A673 (cell line): Measurements from ENCODE around the gene DGAT2. TPM values are rescaled to one million over a fixed set of nuclear protein-coding genes. Genes with fewer than 3 reads are reported as not detected.

Experiments used
- BruUV-seq: library from RNA; stranded (reverse); fragments of 400-500 nt; replicated peaks from 2 replicates; lab custom pipeline; 2021; lab: Mats Ljungman, UMichigan
- CTCF ChIA-PET: fragments of 300-600 bp; sonication (Branson Sonifier 250); formaldehyde crosslinking; loops from one replicate; lab custom pipeline; 2022; ENCODE audit warnings: antibody characterized with exemption; lab: Charles Lee
- POLR2A ChIA-PET: fragments of 300-600 bp; sonication (Branson Sonifier 250); formaldehyde crosslinking; loops from one replicate; lab custom pipeline; 2022; ENCODE audit warnings: antibody characterized with exemption; ENCODE audit not compliant: low non-redundant PET; lab: Charles Lee
- DNase-seq: peaks from one replicate; pipeline ENCODE4 v3.0.0-alpha.2; 2015; ENCODE audit warnings: low spot score
- H3K27ac ChIP-seq: fragments of 200-600 bp; sonication (generic); 2 replicates; pipeline ENCODE4 v1.5.1; 2016; ENCODE audit warnings: mixed run types, low read depth, mild to moderate bottlenecking, mixed read lengths, antibody characterized with exemption, low read length; ENCODE audit not compliant: poor library complexity, severe bottlenecking
- H3K27me3 ChIP-seq: fragments of 200-600 bp; sonication (generic); replicated peaks from 2 replicates; pipeline ENCODE4 v1.6.1; 2017; ENCODE audit warnings: mixed run types, low read depth, mild to moderate bottlenecking, mixed read lengths, antibody characterized with exemption, low read length; ENCODE audit not compliant: insufficient read depth, poor library complexity
- H3K36me3 ChIP-seq: fragments of 200-600 bp; sonication (generic); 2 replicates; pipeline ENCODE4 v1.6.1; 2016; ENCODE audit warnings: mixed run types, mild to moderate bottlenecking, mixed read lengths, antibody characterized with exemption, low read length; ENCODE audit not compliant: insufficient read depth, poor library complexity, severe bottlenecking
- H3K4me1 ChIP-seq: fragments of 200-600 bp; sonication (generic); 2 replicates; pipeline ENCODE4 v1.6.1; 2017; ENCODE audit warnings: mixed run types, mild to moderate bottlenecking, mixed read lengths, antibody characterized with exemption, low read length; ENCODE audit not compliant: insufficient read depth, poor library complexity, severe bottlenecking
- H3K4me3 ChIP-seq: fragments of 200-600 bp; sonication (generic); 2 replicates; pipeline ENCODE4 v1.5.1; 2016; ENCODE audit warnings: low read depth, mixed run types, mild to moderate bottlenecking, mixed read lengths, low read length; ENCODE audit not compliant: poor library complexity, severe bottlenecking
- H3K9me3 ChIP-seq: fragments of 200-600 bp; sonication (generic); 2 replicates; pipeline ENCODE4 v1.6.1; 2016; ENCODE audit warnings: mixed run types, low read depth, mild to moderate bottlenecking, mixed read lengths, antibody characterized with exemption, low read length; ENCODE audit not compliant: poor library complexity, severe bottlenecking
- CTCF ChIP-seq: fragments of 300-800, 200-600 bp; sonication (generic); conservative IDR thresholded peaks from 2 replicates; pipeline ENCODE4 v1.5.1; 2017; ENCODE audit warnings: low read depth, mild to moderate bottlenecking, antibody characterized with exemption, low read length, moderate library complexity, mixed read lengths
- EZH2 ChIP-seq: fragments of 200-600 bp; sonication (generic); IDR thresholded peaks from 2 replicates; pipeline ENCODE4 v1.6.1; 2017; ENCODE audit warnings: borderline replicate concordance, low read depth, mild to moderate bottlenecking, mixed read lengths, antibody characterized with exemption, low read length; ENCODE audit not compliant: poor library complexity, severe bottlenecking
- intact Hi-C: fragments of 100-400 bp; cut with micrococcal nuclease; formaldehyde crosslinking; loops from one replicate; pipeline ENCODE4 v1.10.0; 2022; ENCODE audit not compliant: unreplicated experiment
- total RNA-seq: library from RNA; stranded (reverse); gene quantifications from 2 replicates; pipeline ENCODE4 v1.2.3, GENCODE V29; 2021

The DGAT2 gene
- total RNA-seq, 1 experiment from 2014 or later, result 3.7 TPM

- CTCF ChIA-PET, result no interaction called here
- TF ChIP-seq CTCF, result no peak
- TF ChIP-seq EZH2, result no peak
- no peaks in the 10 kb centered on the region for H3K36me3 ChIP-seq
- no peaks in the 10 kb centered on the region for H3K4me1 ChIP-seq
- POLR2A ChIA-PET, result interaction anchor here (0.6 kb wide), 1 partner anchor 113 kb away, joined by 3 read pairs; no protein-coding TSS in a partner anchor
- DNase-seq, result no peak
- H3K27me3 ChIP-seq, result no peaks in the 10 kb centered on the region
- H3K9me3 ChIP-seq, result no peaks in the 10 kb centered on the region
- intact Hi-C loops, result no loop called here
- no peak overlapping the region for H3K27ac ChIP-seq
- no TSS peak for BruUV-seq
- no peak overlapping the region for H3K4me3 ChIP-seq
Measured at GRCh38 chr11:75757651-75758050, 10.9 kb upstream of the DGAT2 start.

- TF ChIP-seq CTCF (no peak), EZH2 (no peak)
- intact Hi-C loops, result no loop called here
- ChIA-PET CTCF (no interaction called here), POLR2A (no interaction called here)
- Histone ChIP-seq H3K9me3 (no peaks in the 10 kb centered on the region), H3K27me3 (no peaks in the 10 kb centered on the region), H3K4me3 (no peak overlapping the region), H3K4me1 (peaks cover 4% of the 10 kb centered on the region), H3K27ac (no peak overlapping the region), H3K36me3 (no peaks in the 10 kb centered on the region)
- no peak for DNase-seq
- BruUV-seq, result no TSS peak
Measured at GRCh38 chr11:75759832-75760231, 8.7 kb upstream of the DGAT2 start.

GRCh38 chr11:75760243-75760642, 8.3 kb upstream of the DGAT2 start:
- no peaks in the 10 kb centered on the region for H3K9me3 ChIP-seq
- ChIA-PET CTCF (no interaction called here), POLR2A (no interaction called here)
- H3K27me3 ChIP-seq, result no peaks in the 10 kb centered on the region
- DNase-seq, result no peak
- BruUV-seq, result no TSS peak
- no peaks in the 10 kb centered on the region for H3K36me3 ChIP-seq
- intact Hi-C loops, result no loop called here
- TF ChIP-seq CTCF (no peak), EZH2 (no peak)
- H3K27ac ChIP-seq, result no peak overlapping the region
- peaks cover 4% of the 10 kb centered on the region for H3K4me1 ChIP-seq
- H3K4me3 ChIP-seq, result no peak overlapping the region
